Fibroblast of lung (primary cell): ENCODE data around the gene MRPL4.

Source experiments
- EZH2 ChIP-seq: IDR thresholded peaks from 2 replicates; pipeline ENCODE4 v1.5.1; 2012; ENCODE audit warnings: low read length, control low read depth, mild to moderate bottlenecking; ENCODE audit errors: missing control alignments
- TF ChIP-seq, protein P1 (sequence below), 2 donors: IDR thresholded peaks in 1 of 2; conservative IDR thresholded peaks in 1 of 2; 1 replicate in 1 of 2; 2 replicates in 1 of 2; pipeline ENCODE4 v1.5.1; 2011 to 2012; ENCODE audit warnings: low read length in 2 of 2, control low read depth in 1 of 2, inconsistent platforms in 1 of 2, low read depth in 1 of 2, mild to moderate bottlenecking in 1 of 2

DNA sequence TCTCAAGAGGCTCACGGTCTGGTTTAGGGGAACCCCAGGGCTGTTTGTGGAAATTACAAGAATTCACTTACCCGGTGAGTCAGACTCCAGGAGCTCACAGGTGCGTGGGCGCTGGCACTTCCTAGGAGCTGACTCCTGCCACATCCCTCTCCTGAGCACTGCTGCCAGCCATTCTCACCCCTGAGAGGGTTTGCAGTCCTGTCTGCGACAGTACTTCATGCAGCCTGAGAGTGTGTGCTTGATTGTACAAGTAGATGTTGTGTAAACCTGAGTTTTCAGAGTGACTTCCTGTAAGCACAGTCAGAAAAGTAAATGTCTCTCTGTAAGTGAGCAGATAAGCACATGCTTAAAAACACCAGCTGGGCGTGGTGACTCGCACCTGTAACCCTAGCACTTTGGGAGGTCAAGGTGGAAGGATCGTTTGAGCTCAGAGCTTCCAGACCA, 8.1 kb downstream of the MRPL4 start:
- TF ChIP-seq EZH2, result no peak
- TF ChIP-seq, protein P1, sequence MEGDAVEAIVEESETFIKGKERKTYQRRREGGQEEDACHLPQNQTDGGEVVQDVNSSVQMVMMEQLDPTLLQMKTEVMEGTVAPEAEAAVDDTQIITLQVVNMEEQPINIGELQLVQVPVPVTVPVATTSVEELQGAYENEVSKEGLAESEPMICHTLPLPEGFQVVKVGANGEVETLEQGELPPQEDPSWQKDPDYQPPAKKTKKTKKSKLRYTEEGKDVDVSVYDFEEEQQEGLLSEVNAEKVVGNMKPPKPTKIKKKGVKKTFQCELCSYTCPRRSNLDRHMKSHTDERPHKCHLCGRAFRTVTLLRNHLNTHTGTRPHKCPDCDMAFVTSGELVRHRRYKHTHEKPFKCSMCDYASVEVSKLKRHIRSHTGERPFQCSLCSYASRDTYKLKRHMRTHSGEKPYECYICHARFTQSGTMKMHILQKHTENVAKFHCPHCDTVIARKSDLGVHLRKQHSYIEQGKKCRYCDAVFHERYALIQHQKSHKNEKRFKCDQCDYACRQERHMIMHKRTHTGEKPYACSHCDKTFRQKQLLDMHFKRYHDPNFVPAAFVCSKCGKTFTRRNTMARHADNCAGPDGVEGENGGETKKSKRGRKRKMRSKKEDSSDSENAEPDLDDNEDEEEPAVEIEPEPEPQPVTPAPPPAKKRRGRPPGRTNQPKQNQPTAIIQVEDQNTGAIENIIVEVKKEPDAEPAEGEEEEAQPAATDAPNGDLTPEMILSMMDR (conservative IDR thresholded peaks at IDR 0.05 in 1 of 2, IDR thresholded peaks at IDR 0.05 in 1 of 2; ENCODE audit: low read depth in 1 of 2, low read length in 2 of 2), result no peak
